HK-2 (cell line): Measurements from ENCODE around the gene MUSTN1.

Experiments
- DNase-seq: peaks from one replicate; pipeline ENCODE4 v3.0.0-alpha.2; 2018; ENCODE audit not compliant: unreplicated experiment

The MUSTN1 gene

DNA sequence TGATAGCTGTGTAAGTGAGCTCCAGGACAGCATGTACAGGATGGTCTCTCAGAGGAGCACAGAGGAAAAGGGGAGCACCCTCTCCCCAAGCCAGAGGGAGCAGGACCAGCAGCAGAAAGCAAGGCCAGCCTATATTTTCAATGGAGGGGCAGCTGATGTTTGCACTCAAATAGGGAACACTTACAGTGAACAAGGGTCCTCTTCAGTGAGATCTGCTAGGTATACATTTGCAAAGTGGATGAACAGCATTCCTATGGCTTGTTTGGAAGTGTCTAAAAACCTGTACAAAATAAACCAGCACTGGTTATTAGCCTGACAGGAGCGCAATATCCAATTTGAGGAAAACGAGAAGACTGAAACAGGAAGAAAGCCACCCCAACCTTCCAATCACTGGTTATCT lies 17.6 kb upstream of the MUSTN1 start:
- DNase-seq, result no peak

DNA sequence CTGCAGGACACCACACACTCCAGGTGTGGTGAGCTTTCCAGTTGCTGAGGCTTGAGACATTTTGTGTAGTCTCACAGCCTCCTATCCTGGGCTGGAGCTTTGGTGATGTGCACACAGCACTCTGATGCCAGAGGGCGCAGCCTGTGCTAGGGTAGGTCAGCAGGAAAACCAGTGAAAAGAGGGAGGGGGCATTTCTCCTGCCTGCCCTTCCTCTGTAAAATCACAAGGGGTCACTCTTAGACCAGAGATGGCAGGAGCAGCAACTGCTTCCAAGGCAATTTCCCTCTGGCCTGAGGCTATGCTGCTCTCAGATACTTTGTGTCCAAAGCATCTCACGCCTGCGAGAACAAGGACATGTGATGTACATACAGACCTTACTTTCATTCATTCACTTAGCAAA lies 16.5 kb upstream of the MUSTN1 start:
- peak; percentile 17 for DNase-seq

DNA sequence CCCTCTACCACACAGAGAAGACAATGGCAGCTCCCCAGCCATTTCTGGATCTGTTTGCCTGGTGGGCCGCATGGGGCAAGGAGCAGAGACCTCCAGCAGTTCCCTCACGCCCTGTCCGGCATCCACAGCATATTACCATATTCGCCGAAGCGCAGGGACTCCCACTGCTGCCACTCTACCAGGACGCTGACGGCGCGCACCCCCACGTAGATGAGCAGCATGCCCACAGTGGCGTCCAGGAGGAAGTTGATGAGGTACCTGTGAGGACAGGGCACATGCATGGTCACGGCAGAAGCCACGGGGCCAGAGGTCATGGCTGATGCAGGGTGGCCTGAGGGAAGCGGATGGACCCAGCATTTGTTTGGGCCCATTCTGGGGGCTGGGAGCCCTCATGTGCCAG lies 14.8 kb upstream of the MUSTN1 start:
- DNase-seq, result no peak

DNA sequence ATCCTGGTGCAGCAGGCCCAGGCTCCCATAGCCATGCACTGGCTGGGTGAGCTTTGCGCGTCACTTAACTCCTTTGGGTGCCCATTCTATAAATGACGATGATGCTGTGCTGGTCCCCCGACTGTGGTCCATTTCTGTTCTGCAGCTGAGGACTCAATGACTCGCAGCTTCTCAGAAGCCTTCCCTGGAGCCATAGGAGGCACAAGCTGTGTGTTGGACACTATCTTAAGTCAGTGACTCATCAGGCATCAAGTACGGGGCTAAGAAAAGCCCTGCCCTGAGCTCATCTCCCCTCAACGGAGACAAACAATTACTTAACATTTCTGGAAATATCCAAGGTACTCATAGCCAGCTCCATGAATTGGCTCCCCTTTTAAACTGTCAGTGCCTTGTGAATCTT lies 13.8 kb upstream of the MUSTN1 start:
- DNase-seq, result peak; percentile 17

DNA sequence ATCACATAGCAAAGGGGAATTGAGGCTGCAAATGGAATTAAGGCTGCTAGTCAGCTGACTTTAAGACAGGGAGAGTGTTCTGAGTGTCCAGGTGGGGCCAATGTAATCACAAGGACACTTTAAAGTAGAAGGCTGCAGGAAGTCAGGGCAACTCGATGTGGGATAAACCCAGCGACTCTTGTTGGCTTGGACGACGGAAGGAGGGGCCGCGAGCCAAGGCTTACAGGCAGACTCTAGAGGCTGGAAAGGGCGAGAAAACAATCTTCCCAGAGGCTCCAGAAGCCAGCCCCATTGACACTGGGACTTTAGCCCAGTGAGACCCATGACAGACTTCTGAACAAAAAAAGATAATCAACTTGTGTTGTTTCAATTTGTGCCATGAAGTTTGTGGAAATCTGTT lies 12.9 kb upstream of the MUSTN1 start:
- DNase-seq, result no peak

DNA sequence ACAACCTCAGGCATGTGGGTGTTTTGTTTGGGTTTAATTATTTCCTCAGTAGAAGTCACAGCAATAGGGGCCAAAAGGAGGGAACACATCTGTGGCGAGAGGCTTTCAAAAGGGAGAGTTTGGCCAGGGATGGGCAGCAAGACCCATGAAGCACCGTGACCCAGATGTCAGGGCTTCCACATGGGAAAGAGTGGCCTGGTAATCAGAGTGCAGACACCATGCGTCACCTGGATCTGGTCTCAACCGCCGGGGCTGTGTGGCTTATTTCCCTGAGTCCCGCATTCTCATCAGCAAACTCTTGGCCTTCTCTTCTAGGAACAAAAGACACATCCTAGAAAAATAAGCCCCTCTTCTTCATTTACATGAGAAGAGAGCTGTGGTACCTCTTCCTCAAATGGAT lies 12.4 kb upstream of the MUSTN1 start:
- DNase-seq, result no peak

DNA sequence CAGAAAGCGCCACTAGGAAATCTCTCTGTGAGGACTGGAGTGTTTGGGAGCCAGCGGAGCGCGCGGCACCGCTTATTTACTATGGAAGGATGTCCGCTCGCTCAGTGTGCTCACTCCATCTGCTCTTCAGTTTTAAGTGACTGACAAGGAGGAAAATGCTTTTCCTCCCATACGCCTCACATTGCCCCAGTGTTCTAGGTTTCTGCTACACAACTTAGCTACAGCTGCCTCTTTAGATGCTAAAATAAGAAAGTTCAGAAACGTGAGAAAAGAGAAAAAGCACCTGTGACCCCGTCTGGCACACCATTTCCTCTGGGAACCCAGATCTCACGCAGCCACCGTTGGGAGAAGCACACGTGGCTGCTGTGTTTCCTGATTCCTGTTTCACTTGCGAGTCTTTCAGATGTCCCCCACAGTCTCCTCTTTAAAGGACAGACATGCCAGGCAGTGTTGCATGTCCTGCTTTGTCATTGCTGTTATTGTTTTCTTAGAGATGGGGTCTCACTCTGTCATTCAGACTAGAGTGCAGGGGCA lies 11.7 kb upstream of the MUSTN1 start:
- DNase-seq, result no peak

DNA sequence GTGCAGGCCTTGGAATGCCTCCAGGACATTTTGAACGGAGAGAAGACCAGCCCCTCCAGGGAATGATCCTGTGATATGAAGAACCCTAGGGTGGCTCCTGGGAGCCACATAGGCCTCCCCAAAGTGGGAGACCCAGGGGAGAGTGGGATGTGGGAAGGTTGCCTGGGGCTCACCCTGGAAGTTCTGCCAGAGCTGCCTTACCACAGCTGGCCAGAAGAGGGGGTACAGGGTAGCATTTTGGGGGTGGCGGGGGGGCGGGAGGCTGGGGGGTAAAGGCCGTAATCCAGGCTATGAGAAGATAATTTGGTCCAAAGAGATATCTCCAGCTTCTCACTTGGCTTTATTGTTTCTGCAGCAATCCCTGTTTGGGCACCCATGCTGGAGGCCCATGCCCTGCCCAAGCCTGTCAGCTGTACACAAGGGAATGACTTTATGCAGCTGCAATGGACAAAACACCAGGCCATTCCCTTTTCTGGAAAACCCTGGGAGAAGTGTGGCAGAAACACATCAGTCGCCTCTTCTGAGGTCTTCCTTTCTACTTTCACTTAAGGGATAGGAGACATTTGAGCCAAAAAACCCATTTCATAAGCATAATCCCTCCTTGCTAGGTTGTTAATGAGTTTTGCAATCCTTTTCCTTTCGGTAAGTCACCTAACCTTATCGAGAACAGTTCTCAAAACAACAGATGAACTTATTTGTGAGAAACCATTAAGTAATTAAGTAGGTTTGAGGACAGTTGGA lies 11.0 kb upstream of the MUSTN1 start:
- DNase-seq, result no peak

DNA sequence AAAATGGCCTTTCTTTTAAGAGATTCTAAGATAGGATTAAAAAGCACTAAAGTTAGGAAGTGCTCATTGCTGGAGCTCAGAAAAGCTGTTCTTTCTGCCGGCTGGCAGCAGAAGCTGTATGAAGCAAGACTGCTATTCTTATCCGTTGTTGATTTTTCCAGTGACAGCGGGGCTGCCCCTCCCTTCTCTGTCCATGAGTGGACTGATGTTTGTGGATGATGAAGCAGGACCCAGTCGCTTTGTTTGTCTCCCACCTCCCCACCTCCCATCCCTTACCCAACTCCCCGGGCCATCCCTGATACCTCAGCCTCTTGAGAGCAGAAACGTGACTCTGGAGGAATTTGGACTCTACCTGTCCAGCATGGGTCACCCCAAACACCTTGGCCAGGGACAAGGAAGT lies 10.3 kb upstream of the MUSTN1 start:
- DNase-seq, result no peak

DNA sequence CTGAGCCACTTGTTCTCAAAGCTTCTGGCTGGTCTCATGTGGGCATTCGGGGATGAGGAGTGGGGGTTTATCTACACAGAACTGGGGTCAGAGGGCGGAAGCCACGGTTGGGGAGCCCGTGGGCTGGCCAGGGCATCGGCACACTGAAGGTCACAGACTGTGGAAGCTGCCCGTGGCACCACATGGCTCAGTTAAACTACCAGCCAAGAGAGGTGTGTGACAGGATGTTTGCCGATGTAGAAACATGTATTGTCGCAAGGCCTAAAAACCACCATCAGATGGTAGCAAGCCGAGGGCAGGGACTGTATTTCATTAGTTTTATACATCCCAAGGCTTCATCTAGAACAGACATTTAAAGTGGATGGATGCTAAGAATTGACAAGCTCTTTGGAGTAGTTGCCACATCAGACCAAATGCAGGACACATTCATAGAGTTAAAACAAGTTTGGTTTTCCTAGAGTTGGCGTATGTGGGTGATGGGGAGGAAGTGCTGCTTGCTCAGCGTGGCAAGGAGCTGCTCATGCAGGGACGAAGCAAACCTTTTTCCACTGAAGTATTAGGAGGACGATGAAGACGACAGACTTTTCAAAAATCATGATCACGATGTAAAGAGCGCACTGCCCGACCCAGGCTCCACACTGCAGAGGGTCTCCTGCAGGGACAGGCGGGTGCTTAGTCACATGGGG lies 9.6 kb upstream of the MUSTN1 start:
- no peak for DNase-seq

DNA sequence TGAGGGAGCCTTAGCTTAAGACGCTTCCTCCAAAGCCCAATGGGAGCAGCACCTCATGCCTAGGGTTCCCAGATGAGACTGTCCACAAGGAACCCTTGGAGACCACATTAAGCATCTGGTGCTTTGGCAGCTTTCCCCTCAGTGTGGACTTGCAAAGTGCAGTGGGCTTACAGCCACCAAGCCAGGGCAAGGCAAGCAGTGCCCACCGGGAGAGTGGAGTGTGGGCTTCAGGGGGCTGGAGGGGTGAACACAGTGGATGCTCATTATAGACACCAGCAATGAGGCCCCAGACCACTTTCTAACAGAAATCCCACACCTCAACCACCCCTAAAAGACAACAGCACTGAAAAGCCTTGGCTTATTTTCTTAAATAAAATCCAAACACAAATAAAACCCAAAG lies 9.1 kb upstream of the MUSTN1 start:
- no peak for DNase-seq

DNA sequence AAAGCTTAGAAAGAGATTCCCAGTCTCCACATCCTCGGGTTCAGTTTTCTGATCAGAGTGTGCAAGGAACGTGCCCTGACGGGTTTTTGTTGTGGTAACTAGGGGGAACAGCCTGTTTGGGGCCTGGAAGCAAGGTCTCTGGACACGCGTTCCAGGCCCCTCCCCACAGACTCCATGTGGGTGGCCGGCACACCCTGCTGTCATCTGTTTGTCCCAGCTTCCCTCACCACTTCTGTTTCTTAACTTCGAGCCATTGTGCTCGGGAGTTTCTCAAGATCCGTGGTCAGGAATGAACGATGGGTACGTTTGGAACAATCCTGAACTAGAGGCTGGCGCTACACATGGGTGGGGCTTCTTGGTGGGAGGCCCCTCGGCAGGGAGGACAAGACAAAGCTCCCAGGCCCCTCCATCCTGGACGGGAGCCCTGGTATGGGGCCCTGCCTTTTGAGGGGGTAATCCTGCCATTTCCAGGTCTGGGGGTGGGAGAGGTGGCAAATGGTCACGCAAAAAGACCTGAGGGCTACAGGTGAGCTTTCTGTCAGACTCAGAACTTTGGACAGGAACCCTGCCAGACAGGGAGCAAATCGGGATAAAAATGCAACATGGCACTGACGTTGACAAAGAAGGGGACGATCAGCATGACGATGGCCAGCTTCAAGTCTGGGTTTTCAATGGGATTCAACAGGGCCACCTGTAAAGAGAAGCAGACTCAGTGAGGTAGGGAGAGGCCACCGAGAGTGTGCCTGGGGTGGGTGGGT lies 8.5 kb upstream of the MUSTN1 start:
- no peak for DNase-seq

DNA sequence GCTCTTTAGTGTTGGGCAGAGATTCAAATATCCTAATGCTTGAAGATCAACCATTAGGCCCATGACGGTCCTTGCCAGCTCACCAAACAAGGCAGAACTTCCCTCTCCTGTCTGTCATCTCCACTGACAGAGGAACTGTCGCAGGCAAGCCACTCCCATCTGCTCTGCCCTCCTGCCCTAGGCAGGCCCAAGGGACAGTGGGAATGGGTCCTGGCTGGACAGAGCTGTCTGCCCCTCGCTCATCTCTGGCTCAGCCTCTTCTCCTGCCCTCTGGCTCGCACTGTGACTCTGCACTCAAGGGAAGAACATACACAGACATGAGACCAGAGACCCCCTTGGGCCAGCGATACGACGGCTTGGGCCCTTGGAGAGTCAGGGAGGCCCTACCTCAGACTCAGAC lies 7.6 kb upstream of the MUSTN1 start:
- DNase-seq, result no peak

DNA sequence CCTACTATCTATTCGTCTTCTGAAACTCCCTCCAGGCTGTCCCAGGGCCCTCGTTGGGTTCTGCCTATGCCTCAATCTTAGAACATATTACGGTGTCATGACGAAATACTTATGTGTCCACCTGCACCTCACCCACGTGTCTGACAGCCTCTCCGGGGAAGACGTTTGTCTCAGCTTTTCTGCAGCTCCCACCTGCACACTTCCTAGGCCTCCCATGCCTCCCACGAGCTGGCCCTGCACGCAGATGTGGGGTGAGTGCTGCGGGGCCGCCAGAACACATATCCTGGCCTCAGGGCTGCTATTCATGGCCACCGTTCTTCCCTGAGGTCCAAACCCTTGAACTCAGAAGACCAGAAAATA lies 7.1 kb upstream of the MUSTN1 start:
- DNase-seq, result no peak

DNA sequence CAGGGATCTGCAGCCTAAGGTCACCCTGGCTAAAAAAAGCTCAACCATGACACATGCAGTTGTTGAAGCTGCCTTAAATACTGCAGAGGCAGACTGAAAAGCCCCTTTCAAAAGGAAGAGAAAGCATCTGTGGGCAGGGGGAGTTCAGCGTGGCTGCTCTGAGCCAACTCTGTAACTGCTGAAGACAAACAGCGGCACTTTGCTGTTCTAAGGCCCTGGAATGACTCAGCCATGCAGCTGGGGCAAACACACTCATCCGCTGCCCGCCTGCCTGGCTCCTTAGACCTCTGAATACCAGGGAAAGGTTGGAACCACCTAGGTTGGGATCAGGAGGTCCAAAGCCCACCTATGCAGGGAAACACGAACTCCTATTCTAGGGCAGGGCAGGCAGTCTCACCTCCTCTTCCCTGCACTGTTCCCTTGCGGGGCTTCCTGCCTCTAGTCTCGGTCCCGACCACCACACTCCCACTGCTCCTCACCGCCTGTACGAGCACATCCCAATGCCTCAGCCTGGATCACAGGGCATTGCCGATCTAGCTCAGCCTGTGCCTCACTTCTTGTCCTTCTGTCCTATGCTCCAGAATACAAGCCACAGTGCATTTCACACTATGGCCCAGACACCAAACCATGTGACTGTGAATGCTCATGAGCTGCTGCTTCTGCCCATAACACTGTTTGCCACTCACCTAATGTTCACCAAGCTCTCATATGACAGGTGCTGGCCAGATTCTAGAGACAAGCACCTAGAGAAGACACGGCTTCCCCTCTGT lies 6.6 kb upstream of the MUSTN1 start:
- no peak for DNase-seq

DNA sequence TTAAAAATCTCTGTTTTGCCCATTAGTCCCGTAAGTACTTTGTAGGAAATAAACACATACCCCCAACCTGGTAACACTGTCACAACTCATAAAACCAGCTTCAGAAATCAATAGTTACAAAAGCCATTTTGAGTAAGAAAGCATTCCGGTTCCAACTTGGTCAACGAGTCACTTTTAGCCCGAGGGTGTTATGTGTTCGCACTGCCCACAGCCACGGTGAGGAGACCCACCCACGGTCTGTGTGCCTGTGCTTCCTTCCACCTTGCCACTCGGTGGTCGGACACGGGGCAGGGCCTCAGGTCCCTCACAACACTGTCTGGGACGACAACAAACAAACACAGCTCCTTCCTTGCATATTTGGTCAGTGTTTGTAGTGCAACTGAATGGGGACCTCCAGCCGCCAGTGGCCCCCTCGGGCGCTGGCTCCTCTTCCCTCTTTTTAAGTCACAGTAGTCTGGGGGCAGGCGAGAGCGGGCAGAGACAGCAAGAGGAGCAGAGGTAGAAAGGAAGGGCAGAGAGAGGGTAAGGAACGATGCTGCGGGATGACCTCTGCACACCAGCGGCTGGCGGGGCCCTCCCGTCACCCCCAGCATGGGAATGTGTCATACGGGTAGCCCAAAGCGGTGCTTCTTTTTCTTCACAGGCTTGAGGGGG lies 5.2 kb upstream of the MUSTN1 start:
- DNase-seq, result no peak

DNA sequence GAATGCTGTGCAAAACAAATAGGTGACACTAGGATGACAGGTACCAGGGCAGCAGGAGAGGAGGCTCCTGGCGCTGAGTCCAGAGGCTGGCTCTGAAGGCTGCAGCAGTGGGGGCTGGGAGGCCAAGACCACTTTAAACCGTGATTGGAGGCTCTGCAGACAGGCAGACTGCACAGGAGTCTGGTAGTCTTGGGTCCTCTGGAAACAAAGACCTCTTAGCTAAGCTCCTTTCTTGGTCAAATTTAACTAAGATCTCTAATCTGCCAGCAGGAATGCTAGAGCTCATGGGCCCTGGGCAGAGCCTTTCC lies 4.4 kb upstream of the MUSTN1 start:
- no peak for DNase-seq

DNA sequence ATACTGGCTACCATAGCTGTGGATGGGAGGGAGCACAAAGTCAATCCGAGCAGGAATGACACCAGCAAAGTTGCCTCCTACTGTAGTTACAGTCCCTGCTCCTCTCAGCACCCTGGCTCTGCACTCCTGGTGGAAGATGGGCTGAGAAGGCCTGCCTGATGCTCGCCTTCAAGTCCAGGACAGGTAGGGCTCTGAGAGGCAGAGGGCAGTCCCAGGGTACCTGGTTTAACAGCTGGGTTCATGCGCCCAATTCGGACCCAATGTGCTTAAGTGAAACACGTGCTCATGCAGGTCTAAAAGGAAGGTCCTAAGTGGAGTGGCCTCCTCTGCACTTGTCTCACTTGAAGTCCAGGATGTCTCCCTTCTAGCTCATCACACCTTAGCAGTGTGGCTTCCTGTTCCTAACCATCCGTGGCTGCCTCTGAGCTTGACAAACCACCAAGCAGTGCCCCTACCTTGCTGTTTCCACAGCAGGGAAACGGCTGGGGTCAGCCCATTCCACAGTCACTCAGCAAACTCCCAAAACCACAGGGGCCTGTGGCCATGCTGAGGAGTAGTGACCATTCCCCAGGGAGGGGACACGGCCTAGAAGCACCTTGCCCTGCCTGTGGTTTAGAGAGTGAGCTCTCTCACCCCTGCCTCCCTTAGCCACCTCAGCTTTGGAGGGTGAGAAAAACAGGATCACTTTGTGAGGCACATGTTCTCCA lies 3.9 kb upstream of the MUSTN1 start:
- DNase-seq, result no peak

DNA sequence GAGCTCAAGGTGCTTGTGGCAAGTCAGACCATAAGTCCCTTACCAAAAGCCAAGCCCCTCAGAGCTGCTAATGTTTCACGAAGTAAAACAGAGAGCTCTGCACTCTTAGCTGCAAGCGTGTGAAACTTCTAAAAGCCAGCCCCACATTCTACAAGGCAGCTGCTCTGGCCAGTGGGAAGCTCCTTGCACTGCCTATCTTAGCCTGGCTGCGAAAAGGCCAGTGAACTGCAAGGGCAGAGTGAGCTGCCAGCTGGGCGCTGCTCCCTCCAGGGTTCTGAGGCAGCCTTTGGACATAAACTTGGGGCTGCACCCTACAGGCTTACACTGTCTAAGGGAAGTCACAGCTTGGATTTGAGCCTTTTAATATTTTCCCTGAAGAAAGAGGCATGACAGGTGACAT lies 2.2 kb upstream of the MUSTN1 start:
- DNase-seq, result no peak

DNA sequence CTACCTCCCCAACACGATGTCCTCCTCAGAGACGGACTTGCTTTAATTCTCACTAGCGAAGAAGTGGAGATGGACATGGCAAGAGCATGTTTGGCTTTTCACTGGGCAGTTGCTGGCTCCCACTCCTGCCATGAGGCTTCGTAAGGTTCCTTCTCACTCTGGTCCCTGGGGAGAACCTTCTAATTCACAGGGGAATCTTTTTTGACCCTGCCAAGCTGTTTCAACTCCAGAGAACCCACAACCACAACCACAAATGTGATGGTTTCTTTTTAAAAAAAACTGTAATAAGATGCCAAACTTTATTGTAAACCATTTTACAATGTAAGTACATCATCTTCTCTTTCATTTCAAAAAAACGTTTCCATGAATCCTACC lies 1.6 kb upstream of the MUSTN1 start:
- DNase-seq, result no peak

DNA sequence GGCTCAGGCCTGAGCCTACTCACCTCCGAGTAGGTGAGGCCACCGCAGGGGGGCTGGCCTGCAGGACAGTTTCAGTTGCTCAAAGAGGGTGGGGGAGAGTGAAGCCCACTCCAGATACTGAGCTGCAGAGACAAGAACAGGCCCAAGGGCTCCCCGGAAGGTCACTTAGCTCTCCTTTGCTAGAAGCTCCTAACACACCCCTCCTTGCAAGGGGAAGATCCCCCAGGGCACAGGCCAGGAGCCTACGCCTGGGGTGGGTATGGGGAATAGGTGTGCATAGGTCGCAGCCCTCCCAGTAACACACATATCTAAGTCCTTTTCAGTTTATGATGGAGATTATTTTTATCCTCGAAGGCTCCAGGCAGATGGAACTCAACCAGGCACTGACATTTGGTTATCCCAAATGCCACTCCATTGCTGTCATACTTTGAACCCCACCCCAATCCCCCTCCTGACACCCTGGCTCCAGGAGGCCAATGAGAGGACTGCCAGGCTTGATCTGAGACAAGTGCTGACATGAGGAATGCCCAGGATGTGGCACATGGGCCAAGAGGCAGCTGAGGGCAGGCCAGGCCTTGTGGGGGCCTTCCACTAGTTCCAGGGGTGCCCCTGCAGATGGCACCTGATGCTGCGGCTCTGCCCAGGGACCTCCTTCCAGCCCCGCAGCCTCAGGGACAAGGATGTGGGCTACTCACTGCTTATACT lies 1.1 kb upstream of the MUSTN1 start:
- no peak for DNase-seq
